CD4-positive, alpha-beta T cell treated with Interleukin-4 for 1 hour (primary cell): ENCODE results near the gene RIMS1.

ENCODE experiments used
- DNase-seq, 2 donors: peaks; one replicate each; pipeline ENCODE4 v3.0.0-alpha.2; 2020 to 2022

The RIMS1 gene

GRCh38 chr6:72417759-72418158 is 531.4 kb downstream of the RIMS1 start:
- no peak for DNase-seq

DNA sequence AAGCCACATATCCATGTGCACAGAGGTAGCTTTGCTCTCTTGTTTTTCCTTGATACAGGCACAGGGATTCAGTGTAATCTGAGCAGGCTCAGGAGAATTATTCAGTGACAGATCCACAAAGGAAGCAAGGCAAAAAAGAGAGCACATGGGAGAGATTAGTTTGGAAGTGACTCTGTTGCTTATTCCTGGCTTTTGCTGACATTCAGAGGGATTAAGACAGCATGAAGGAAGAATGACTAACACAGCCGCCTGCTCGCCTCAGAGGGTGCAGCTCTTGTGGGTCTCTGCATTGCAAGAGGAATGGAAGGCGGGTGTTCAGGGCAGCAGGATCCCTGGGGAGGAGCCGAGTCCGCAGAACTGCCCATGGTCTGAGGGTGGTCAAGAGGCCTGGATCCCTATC is 532.1 kb downstream of the RIMS1 start:
- no peak for DNase-seq

DNA sequence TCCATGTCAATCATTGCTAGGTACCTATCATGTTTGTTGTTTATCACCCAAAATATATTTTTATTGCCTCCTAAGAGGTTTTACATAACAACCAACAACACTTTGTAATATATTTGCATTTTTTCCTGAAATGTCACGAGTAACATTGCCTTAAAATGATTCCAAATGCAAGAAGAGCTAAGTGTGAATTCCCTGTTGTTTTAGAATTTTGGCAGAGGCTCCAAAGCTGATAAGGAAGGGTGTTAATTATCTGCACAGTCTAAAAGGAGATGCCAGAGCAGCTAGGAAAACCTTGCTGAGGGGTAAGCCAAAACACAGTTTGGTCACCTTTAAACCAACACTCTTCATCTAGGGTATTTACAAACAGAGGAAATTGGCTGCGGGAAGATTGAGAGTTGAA is 533.6 kb downstream of the RIMS1 start:
- DNase-seq = no peak

GRCh38 chr6:72420409-72420808 is 534.1 kb downstream of the RIMS1 start:
- DNase-seq = no peak

DNA sequence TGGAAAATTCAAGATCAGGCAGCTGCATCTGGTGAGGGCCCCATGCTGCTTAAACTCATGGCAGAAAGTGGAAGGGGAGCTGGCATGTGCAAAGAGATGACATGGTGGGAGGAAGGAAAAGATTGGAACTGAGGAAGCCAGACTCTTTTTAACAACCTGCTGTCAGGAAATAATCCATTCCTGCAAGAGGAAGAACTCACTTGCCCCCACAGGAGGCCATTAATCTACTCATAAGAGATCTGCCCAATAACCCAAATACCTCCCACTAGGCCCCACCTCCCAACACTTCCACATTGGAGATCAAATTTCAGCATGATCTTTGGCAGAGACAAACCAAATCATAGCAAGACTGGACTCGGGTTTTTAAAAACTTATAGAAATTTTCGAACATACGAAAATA is 535.0 kb downstream of the RIMS1 start:
- no peak for DNase-seq

GRCh38 chr6:72422171-72422570 is 535.8 kb downstream of the RIMS1 start:
- DNase-seq = no peak

DNA sequence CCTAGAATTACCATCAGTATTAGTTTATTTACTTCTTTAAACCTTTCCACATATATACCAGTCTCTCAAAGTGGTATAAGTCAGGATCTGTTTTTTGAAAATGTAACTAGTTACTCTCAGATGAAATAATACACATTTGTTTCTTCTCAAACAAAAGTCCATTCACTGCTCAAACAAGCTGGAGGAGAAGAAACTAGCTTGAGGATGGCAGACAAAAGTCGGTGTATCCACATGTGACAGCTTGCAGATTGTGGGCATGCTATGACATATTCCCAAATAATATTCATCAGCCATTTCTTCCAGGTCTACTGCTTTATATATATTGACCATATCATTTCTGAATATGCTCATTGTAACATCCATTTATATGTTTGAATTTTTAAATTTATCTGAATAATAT is 538.1 kb downstream of the RIMS1 start:
- no peak for DNase-seq

DNA sequence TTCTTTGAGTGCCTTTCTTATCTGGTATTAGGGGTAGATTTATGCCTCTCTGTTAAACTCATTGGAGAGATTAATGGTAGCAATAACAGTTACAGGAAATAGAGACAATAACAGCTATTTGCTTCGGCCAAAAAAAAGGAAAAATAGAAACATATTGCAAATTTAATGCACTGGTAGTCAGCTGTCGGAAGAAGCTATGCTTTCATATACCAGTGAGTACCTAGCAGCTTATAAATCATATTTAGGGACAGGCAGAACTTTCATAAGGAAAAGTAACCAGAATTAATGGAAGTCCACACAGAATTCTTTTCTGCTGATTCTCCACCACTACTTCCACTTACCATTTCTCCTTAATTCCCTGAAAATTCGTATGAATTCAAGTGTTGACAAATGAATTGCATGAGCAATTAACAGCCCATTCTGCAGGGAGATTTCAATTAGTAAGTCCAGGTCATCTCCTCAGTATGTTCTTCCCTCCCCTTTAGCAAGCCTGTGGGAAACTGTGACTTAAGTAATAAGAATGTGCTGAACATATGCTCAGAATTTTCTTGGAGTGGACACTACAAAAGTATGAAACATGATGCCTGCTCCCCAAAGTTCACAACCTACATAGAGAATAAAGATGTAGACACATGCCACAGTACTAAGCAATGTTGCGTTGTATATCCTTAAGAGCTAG is 538.8 kb downstream of the RIMS1 start:
- no peak for DNase-seq

GRCh38 chr6:72440611-72441010 is 554.3 kb downstream of the RIMS1 start:
- DNase-seq = no peak

- DNase-seq = no peak
These were observed 560.1 kb downstream of the RIMS1 start for GRCh38 chr6:72446430-72446829.
